Stomach (tissue), 9 donors: ENCODE results near the gene LGMN. TPM values are rescaled to one million over a fixed set of nuclear protein-coding genes. Genes with fewer than 3 reads are reported as not detected.
"Not testable (repeated sequence)": the region's sequence is repeated elsewhere in the genome, so short reads cannot be mapped to it uniquely, and the experiment has no call there.

Source experiments
- DNase-seq, 2 donors: peaks; one replicate each; pipeline versions ENCODE4 v3.0.0 to v3.0.0-alpha.2; 2013 to 2019
- H3K27ac ChIP-seq, 5 donors: fragments of 200-600 bp in 4 of 5; sonication (generic) in 4 of 5; one replicate each; pipeline ENCODE4 v1.5.1; 2013 to 2019; ENCODE audit warnings: mild to moderate bottlenecking in 1 of 5, moderate library complexity in 1 of 5
- H3K27me3 ChIP-seq, 3 donors: fragments of 200-600 bp; sonication (generic); one replicate each; pipeline ENCODE4 v1.5.1; 2017 to 2019; ENCODE audit warnings: mixed run types in 1 of 3
- H3K36me3 ChIP-seq, 4 donors: fragments of 200-600 bp; sonication (generic); 1 replicate in 3 of 4; 2 replicates in 1 of 4; pipeline ENCODE4 v1.5.1; 2016 to 2019
- H3K4me1 ChIP-seq, 4 donors: fragments of 200-600 bp; sonication (generic); one replicate each; pipeline ENCODE4 v1.5.1; 2016 to 2019
- H3K4me3 ChIP-seq, 4 donors: fragments of 200-600 bp; sonication (generic) in 3 of 4; one replicate each; pipeline ENCODE4 v1.5.1; 2016 to 2019; ENCODE audit warnings: mild to moderate bottlenecking in 1 of 4
- H3K9me3 ChIP-seq, 4 donors: fragments of 200-600 bp; sonication (generic); one replicate each; pipeline ENCODE4 v1.5.1; 2016 to 2019
- EP300 ChIP-seq: sonication (generic); formaldehyde crosslinking; IDR thresholded peaks from one replicate; pipeline ENCODE4 v1.6.1; 2017; ENCODE audit warnings: antibody characterized with exemption
- POLR2A ChIP-seq, 4 donors: fragments of 450-650 bp; IDR thresholded peaks; one replicate each; pipeline ENCODE4 v1.6.1; 2016; ENCODE audit warnings: antibody characterized with exemption in 4 of 4, control low read depth in 2 of 4, mild to moderate bottlenecking in 1 of 4, moderate library complexity in 1 of 4
- POLR2AphosphoS5 ChIP-seq, 3 donors: sonication (generic); formaldehyde crosslinking; IDR thresholded peaks; one replicate each; pipeline ENCODE4 v1.6.1; 2016; ENCODE audit warnings: antibody characterized with exemption in 3 of 3
- WGBS, 5 donors: extraction: QIAGEN DNeasy Blood & Tissue Kit in 3 of 5; methylation state at CpG; one replicate each; pipeline versions ENCODE4 v1.1.5 to v1.1.7; 2013 to 2018; 5-methylcytosine and 5-hydroxymethylcytosine counted together
- intact Hi-C: fragments of 100-400 bp; cut with DNase I; formaldehyde crosslinking; loops from one replicate; pipeline ENCODE4 v1.15.1; 2023; ENCODE audit warnings: low total_unique reads
- polyA plus RNA-seq, 3 donors: library from polyadenylated mRNA; stranded (reverse); fragments of 200-250 nt; gene quantifications; one replicate each; pipeline ENCODE4 v1.2.3, GENCODE V29; 2013
- total RNA-seq, 5 donors: library from RNA; depleted of rRNA; stranded (reverse); fragments of >200 nt; gene quantifications; one replicate each; pipeline versions ENCODE4 v1.1.0 to v1.2.3, GENCODE V29; 2014 to 2016
- TF ChIP-seq, protein P1 (sequence below), 7 experiments: fragments of 450-650 bp in 4 of 7; fragments of 200-600 bp in 3 of 7; sonication (generic) in 3 of 7; IDR thresholded peaks; one replicate each; pipeline ENCODE4 v1.5.1; 2016 to 2019; ENCODE audit warnings: antibody characterized with exemption in 7 of 7, control low read depth in 2 of 7, mild to moderate bottlenecking in 1 of 7
- donor health status: healthy with polysubstance abuse.
- donor health status: Bipolar disorder and iron deficiency.
- donor health status: healthy.

Gene LGMN
- total and polyA plus RNA-seq, 8 donors, result 8.2 to 142 (median 50.0) TPM

DNA sequence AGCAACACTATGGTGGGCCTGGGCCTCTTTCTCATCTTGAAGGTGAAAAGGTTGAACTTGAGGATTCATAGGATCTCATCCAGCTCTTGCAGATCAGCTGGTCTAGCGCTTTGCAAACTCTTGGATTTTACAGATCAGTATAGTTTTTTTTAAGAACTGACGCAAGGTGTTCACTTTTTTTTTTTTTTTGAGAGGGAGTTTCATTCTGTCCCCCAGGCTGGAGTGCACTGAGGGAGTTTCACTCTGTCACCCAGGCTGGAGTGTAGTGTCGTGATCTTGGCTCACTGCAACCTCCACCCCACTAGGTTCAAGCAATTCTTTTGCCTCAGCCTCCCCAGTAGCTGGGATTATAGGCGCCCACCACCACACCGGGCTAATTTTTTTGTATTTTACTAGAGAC lies 20.4 kb upstream of the LGMN start:
- TF ChIP-seq POLR2A (IDR thresholded peaks at IDR 0.05), result no peak
- TF ChIP-seq, protein P1, sequence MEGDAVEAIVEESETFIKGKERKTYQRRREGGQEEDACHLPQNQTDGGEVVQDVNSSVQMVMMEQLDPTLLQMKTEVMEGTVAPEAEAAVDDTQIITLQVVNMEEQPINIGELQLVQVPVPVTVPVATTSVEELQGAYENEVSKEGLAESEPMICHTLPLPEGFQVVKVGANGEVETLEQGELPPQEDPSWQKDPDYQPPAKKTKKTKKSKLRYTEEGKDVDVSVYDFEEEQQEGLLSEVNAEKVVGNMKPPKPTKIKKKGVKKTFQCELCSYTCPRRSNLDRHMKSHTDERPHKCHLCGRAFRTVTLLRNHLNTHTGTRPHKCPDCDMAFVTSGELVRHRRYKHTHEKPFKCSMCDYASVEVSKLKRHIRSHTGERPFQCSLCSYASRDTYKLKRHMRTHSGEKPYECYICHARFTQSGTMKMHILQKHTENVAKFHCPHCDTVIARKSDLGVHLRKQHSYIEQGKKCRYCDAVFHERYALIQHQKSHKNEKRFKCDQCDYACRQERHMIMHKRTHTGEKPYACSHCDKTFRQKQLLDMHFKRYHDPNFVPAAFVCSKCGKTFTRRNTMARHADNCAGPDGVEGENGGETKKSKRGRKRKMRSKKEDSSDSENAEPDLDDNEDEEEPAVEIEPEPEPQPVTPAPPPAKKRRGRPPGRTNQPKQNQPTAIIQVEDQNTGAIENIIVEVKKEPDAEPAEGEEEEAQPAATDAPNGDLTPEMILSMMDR (IDR thresholded peaks at IDR 0.05), result no peak
- no peak for TF ChIP-seq EP300
- TF ChIP-seq POLR2AphosphoS5 (IDR thresholded peaks at IDR 0.05), result no peak
- Histone ChIP-seq H3K27me3 (no peaks in the 10 kb centered on the region), H3K9me3 (no peaks in the 10 kb centered on the region), H3K4me1 (no peaks in the 10 kb centered on the region), H3K4me3 (no peak overlapping the region), H3K36me3 (no peaks in the 10 kb centered on the region), H3K27ac (peak overlapping the region in 2 of 5 donors; percentile 51 to 74)
- intact Hi-C loops, result no loop called here
- WGBS, 5 donors, result 85 to 100% (median 94%) methylated on average over 5 of the region's 5 CpGs
- no peak for DNase-seq

DNA sequence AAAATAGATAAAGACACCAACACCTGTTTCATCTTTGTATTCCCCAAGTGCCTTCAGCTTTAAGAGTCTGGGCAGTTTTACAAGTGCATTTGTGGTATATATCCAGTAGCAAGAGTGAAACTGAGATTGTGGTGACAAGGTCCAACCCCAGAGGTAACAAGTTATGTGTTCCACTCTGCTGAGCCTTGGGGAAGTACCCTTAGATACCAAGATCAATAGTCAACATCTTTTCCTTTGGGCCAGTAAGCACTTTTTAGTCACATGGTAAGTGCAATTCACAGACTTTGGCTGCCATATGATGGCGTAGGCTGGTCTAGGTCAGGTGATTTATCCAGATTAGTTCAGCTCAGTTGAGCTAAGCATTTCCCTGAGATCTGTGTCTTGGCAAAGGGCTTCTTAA lies 19.8 kb upstream of the LGMN start:
- H3K27me3 ChIP-seq, H3K36me3 ChIP-seq, H3K9me3 ChIP-seq, intact Hi-C loops, H3K4me1 ChIP-seq, H3K4me3 ChIP-seq: not testable (repeated sequence)
- WGBS, 5 donors, result 12 to 31% (median 17%) methylated on average over 1 of the region's 1 CpG
- H3K27ac ChIP-seq, result peak overlapping the region in 2 of 5 donors; percentile 51 to 74
- TF ChIP-seq POLR2AphosphoS5 (IDR thresholded peaks at IDR 0.05), result peak in 1 of 3 donors; percentile 36
- peak; percentile 34 to 69 for DNase-seq

GRCh38 chr14:92763666-92764631 lies 15.5 kb upstream of the LGMN start:
- DNase-seq, H3K4me3 ChIP-seq, H3K36me3 ChIP-seq, intact Hi-C loops, H3K4me1 ChIP-seq, H3K9me3 ChIP-seq, H3K27me3 ChIP-seq, H3K27ac ChIP-seq: not testable (repeated sequence)
- 63 to 75% (median 73%) methylated on average over 2 to 4 of the region's 5 CpGs for WGBS, 5 donors

DNA sequence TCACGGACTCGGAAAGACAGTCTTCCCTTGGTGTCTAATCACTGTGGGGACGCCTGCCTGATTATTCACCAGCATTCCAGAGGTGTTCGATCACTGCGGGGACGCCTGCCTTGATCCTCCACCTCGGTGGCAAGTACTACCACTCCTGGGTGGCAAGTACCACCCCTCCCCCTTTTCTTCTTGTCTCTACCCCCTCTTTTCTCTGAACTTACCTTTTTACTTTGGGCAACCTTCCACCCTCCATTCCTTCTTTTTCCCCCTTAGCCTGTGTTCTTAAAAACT lies 12.0 kb upstream of the LGMN start:
- no peak for TF ChIP-seq POLR2A (IDR thresholded peaks at IDR 0.05)
- TF ChIP-seq, protein P1 (IDR thresholded peaks at IDR 0.05), result no peak
- no peak for TF ChIP-seq POLR2AphosphoS5 (IDR thresholded peaks at IDR 0.05)
- no peak for TF ChIP-seq EP300
- Histone ChIP-seq H3K36me3 (no peaks in the 10 kb centered on the region), H3K4me1 (no peaks in the 10 kb centered on the region), H3K27me3 (no peaks in the 10 kb centered on the region), H3K27ac (no peak overlapping the region), H3K9me3 (no peaks in the 10 kb centered on the region), H3K4me3 (no peak overlapping the region)
- 88 to 94% (median 90%) methylated on average over 7 of the region's 7 CpGs for WGBS, 5 donors
- no peak for DNase-seq
- intact Hi-C loops, result no loop called here

DNA sequence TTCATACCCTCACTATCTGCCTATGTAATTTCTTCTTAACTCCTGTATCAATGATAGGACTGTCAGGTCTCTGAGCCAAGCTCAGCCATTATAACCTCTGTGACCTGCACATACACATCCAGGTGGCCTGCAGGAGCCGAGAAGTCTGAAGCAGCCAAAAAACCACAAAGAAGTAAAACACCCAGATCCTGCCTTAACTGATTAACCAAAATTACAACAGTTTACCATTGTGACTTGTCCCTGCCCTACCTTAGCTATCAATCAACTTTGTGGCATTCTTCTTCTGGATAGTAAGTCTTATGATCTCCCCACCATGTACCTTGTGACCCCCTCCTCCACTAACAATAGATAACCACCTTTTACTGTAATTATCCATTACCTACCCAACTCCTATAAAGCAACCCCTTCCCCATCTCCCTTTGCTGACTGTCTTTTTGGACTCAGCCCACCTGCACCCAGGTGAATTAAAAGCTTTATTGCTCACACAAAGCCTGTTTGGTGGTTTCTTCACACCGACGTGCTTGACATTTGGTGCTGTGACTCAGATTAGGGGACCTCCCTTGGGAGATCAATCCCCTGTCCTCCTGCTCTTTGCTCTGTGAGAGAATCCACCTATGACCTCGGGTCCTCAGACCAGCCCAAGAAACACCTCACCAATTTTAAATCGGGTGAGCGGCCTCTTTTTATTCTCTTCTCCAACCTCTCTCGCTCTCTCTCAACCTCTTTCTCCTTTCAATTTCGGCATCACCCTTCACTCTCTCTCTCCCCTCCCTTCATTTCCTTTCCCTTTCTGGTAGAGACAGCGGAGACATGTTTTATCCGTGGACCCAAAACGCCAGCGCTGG lies 11.5 kb upstream of the LGMN start:
- H3K27ac ChIP-seq, result no peak overlapping the region
- H3K36me3 ChIP-seq, result no peaks in the 10 kb centered on the region
- no peaks in the 10 kb centered on the region for H3K9me3 ChIP-seq
- no peak overlapping the region for H3K4me3 ChIP-seq
- H3K27me3 ChIP-seq, result no peaks in the 10 kb centered on the region
- intact Hi-C loops, result no loop called here
- DNase-seq, result no peak
- TF ChIP-seq POLR2A (IDR thresholded peaks at IDR 0.05), result no peak
- TF ChIP-seq, protein P1 (IDR thresholded peaks at IDR 0.05), result no peak
- TF ChIP-seq EP300, result no peak
- TF ChIP-seq POLR2AphosphoS5 (IDR thresholded peaks at IDR 0.05), result no peak
- WGBS, 5 donors, result 88 to 92% (median 89%) methylated on average over 12 of the region's 12 CpGs
- H3K4me1 ChIP-seq, result no peaks in the 10 kb centered on the region
